SK-N-SH (cell line): ENCODE results near the gene PROSER2. TPM values are rescaled to one million over a fixed set of nuclear protein-coding genes. Genes with fewer than 3 reads are reported as not detected.

ENCODE experiments used
- CTCF ChIA-PET: fragments of 300-600, 350-600 bp; formaldehyde crosslinking; extraction: SDS; loops from one replicate; lab custom pipeline; 2021; lab: Yijun Ruan, JAX
- POLR2A ChIA-PET: fragments of 350-600 bp; sonication (Branson Sonifier 250); formaldehyde crosslinking; extraction: SDS; loops from one replicate; lab custom pipeline; 2020; ENCODE audit warnings: antibody characterized with exemption, inconsistent platforms; lab: Yijun Ruan, JAX
- DNase-seq: peaks from one replicate; pipeline ENCODE4 v3.0.0; 2012
- H2AFZ ChIP-seq: fragments of 200-600 bp; sonication (generic); 2 replicates; pipeline ENCODE4 v1.8.1; 2016; ENCODE audit warnings: antibody characterized with exemption, mild to moderate bottlenecking, low read depth
- H3F3A ChIP-seq: fragments of 200-600 bp; sonication (generic); replicated peaks from 2 replicates; pipeline ENCODE3; 2016; ENCODE audit warnings: antibody characterized with exemption, mild to moderate bottlenecking; ENCODE audit not compliant: insufficient read depth
- H3K27ac ChIP-seq, 2 experiments: fragments of 200-500 bp in 1 of 2; fragments of 200-600 bp in 1 of 2; sonication (Bioruptor generic) in 1 of 2; sonication (generic), shearing (Covaris generic) in 1 of 2; 2 replicates each; pipeline versions ENCODE4 v1.5.1 to v1.6.1; 2014 to 2016; ENCODE audit warnings: low read depth in 2 of 2, inconsistent platforms in 1 of 2, low read length in 1 of 2, mild to moderate bottlenecking in 1 of 2, mixed read lengths in 1 of 2
- H3K27me3 ChIP-seq: fragments of 200-600 bp; sonication (generic), shearing (Covaris generic); 2 replicates; pipeline ENCODE4 v1.6.1; 2016; ENCODE audit warnings: mixed run types; ENCODE audit not compliant: insufficient read depth
- H3K36me3 ChIP-seq, 2 experiments: fragments of 200-500 bp in 1 of 2; fragments of 200-600 bp in 1 of 2; sonication (Bioruptor generic) in 1 of 2; sonication (generic) in 1 of 2; replicated peaks in 1 of 2; 2 replicates each; pipeline versions ENCODE3 to v1.5.1; 2014 to 2016; ENCODE audit warnings: low read length in 1 of 2, mild to moderate bottlenecking in 1 of 2; ENCODE audit not compliant: insufficient read depth in 2 of 2, control insufficient read depth in 1 of 2
- H3K4me1 ChIP-seq, 2 experiments: fragments of 200-500 bp in 1 of 2; fragments of 200-600 bp in 1 of 2; sonication (Bioruptor generic) in 1 of 2; sonication (generic), shearing (Covaris generic) in 1 of 2; 2 replicates each; pipeline versions ENCODE4 v1.5.1 to v1.6.1; 2014 to 2016; ENCODE audit warnings: low read depth in 1 of 2, low read length in 1 of 2, mixed run types in 1 of 2; ENCODE audit not compliant: insufficient read depth in 2 of 2, control insufficient read depth in 1 of 2
- H3K4me2 ChIP-seq: fragments of 200-600 bp; sonication (generic), shearing (Covaris generic); 2 replicates; pipeline ENCODE4 v1.6.1; 2017; ENCODE audit warnings: mixed run types
- H3K4me3 ChIP-seq, 2 experiments: fragments of 200-500 bp in 1 of 2; fragments of 200-600 bp in 1 of 2; sonication (Bioruptor generic) in 1 of 2; sonication (generic), shearing (Covaris generic) in 1 of 2; 2 replicates each; pipeline versions ENCODE4 v1.5.1 to v1.8.1; 2014 to 2016; ENCODE audit warnings: low read depth in 2 of 2, inconsistent platforms in 1 of 2, low read length in 1 of 2, mild to moderate bottlenecking in 1 of 2, mixed read lengths in 1 of 2, moderate library complexity in 1 of 2
- H3K79me2 ChIP-seq: fragments of 200-600 bp; sonication (generic); 2 replicates; pipeline ENCODE4 v1.8.1; 2017; ENCODE audit warnings: mild to moderate bottlenecking; ENCODE audit not compliant: insufficient read depth
- H3K9ac ChIP-seq: fragments of 200-600 bp; sonication (generic); 2 replicates; pipeline ENCODE4 v1.6.1; 2017; ENCODE audit warnings: mixed run types
- H3K9me2 ChIP-seq: fragments of 200-600 bp; sonication (generic); 2 replicates; pipeline ENCODE4 v1.6.1; 2017; ENCODE audit warnings: mixed run types
- H3K9me3 ChIP-seq: fragments of 200-600 bp; sonication (generic); 2 replicates; pipeline ENCODE4 v1.6.1; 2017; ENCODE audit warnings: mixed run types, mild to moderate bottlenecking, moderate library complexity
- H4K20me1 ChIP-seq: fragments of 200-600 bp; sonication (generic); 2 replicates; pipeline ENCODE4 v1.6.1; 2017; ENCODE audit warnings: mild to moderate bottlenecking, mixed run types; ENCODE audit not compliant: insufficient read depth
- CHD2 ChIP-seq: fragments of 150-350 bp; IDR thresholded peaks from 2 replicates; pipeline ENCODE4 v1.6.1; 2018; ENCODE audit warnings: low read length; ENCODE audit not compliant: partially characterized antibody
- CTCF ChIP-seq: fragments of 200-600 bp; sonication (generic); IDR thresholded peaks from 2 replicates; pipeline ENCODE4 v1.6.1; 2017; ENCODE audit warnings: antibody characterized with exemption, mild to moderate bottlenecking, moderate library complexity
- EP300 ChIP-seq, 2 experiments: IDR thresholded peaks; 2 replicates each; pipeline versions ENCODE4 v1.4.0 to v1.6.1; 2012; ENCODE audit warnings: borderline replicate concordance in 1 of 2, low read depth in 1 of 2, low read length in 1 of 2
- EZH2phosphoT487 ChIP-seq: fragments of 200-600 bp; sonication (generic); IDR thresholded peaks from 2 replicates; pipeline ENCODE4 v1.6.1; 2017; ENCODE audit warnings: low read depth, mixed run types, mild to moderate bottlenecking, antibody characterized with exemption, moderate library complexity, borderline replicate concordance
- FOXJ3 ChIP-seq: sonication (generic); formaldehyde crosslinking; IDR thresholded peaks from 2 replicates; pipeline ENCODE4 v1.5.1; 2020; ENCODE audit warnings: mild to moderate bottlenecking, missing genetic modification reagents
- FOXM1 ChIP-seq: IDR thresholded peaks from 2 replicates; pipeline ENCODE4 v1.4.0; 2012; ENCODE audit warnings: low read depth, mild to moderate bottlenecking
- JUND ChIP-seq: IDR thresholded peaks from 2 replicates; pipeline ENCODE4 v1.4.0; 2012
- MEF2A ChIP-seq: IDR thresholded peaks from 2 replicates; pipeline ENCODE4 v1.4.0; 2012; ENCODE audit warnings: low read depth, borderline replicate concordance
- NFIC ChIP-seq: IDR thresholded peaks from 2 replicates; pipeline ENCODE4 v1.4.0; 2012; ENCODE audit warnings: borderline replicate concordance
- NRF1 ChIP-seq: IDR thresholded peaks from 2 replicates; pipeline ENCODE4 v1.6.1; 2012; ENCODE audit warnings: low read depth, mild to moderate bottlenecking, low read length
- PBX3 ChIP-seq: IDR thresholded peaks from 2 replicates; pipeline ENCODE4; 2012
- REST ChIP-seq: IDR thresholded peaks from 2 replicates; pipeline ENCODE4 v1.6.1; 2012; ENCODE audit warnings: mild to moderate bottlenecking, low read depth, low read length, moderate library complexity
- RXRA ChIP-seq: IDR thresholded peaks from 2 replicates; pipeline ENCODE4 v1.4.0; 2012; ENCODE audit warnings: low read depth, mild to moderate bottlenecking, borderline replicate concordance
- SMC3 ChIP-seq: IDR thresholded peaks from 2 replicates; pipeline ENCODE4 v1.6.1; 2012; ENCODE audit warnings: low read depth, low read length, improper control_type of control experiment
- TAF1 ChIP-seq: IDR thresholded peaks from 2 replicates; pipeline ENCODE4 v1.6.1; 2012; ENCODE audit warnings: low read depth, mild to moderate bottlenecking, low read length, moderate library complexity, borderline replicate concordance
- YY1 ChIP-seq: IDR thresholded peaks from 2 replicates; pipeline ENCODE4 v1.4.0; 2012; ENCODE audit warnings: low read depth, mild to moderate bottlenecking
- WGBS: methylation state at CpG from one replicate; pipeline ENCODE4 v1.1.6; 2017; ENCODE audit warnings: low lambda C conversion rate; 5-methylcytosine and 5-hydroxymethylcytosine counted together
- polyA plus RNA-seq, 3 experiments: library from polyadenylated mRNA; depleted of rRNA; stranded (reverse); fragments of >200 nt; gene quantifications; 2 replicates each; pipeline ENCODE4 v1.2.3, GENCODE V29; 2012
- TF ChIP-seq, protein P1 (sequence below): IDR thresholded peaks from 2 replicates; pipeline ENCODE4 v1.4.0; 2012; ENCODE audit warnings: low read depth
- TF ChIP-seq, protein P2 (sequence below): fragments of 150-350 bp; IDR thresholded peaks from 2 replicates; pipeline ENCODE4 v1.6.1; 2016; ENCODE audit warnings: mild to moderate bottlenecking, low read depth, low read length

PROSER2 gene
- polyA plus RNA-seq, 1 of the 3 experiments (the other 2 are of a cell fraction) = 0.95 TPM

- TF ChIP-seq RXRA (no peak), NRF1 (no peak), EZH2phosphoT487 (no peak), FOXJ3 (CRISPR knock-in tag) (no peak), CHD2 (no peak), EP300 (IDR thresholded peaks at IDR 0.05; ENCODE audit: borderline replicate concordance in 1 of 2, low read depth in 1 of 2, low read length in 1 of 2) (no peak), YY1 (no peak), MEF2A (no peak), JUND (no peak)
- TF ChIP-seq, protein P1, sequence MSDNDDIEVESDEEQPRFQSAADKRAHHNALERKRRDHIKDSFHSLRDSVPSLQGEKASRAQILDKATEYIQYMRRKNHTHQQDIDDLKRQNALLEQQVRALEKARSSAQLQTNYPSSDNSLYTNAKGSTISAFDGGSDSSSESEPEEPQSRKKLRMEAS = no peak
- TF ChIP-seq, protein P2, sequence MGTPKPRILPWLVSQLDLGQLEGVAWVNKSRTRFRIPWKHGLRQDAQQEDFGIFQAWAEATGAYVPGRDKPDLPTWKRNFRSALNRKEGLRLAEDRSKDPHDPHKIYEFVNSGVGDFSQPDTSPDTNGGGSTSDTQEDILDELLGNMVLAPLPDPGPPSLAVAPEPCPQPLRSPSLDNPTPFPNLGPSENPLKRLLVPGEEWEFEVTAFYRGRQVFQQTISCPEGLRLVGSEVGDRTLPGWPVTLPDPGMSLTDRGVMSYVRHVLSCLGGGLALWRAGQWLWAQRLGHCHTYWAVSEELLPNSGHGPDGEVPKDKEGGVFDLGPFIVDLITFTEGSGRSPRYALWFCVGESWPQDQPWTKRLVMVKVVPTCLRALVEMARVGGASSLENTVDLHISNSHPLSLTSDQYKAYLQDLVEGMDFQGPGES = no peak
- TF ChIP-seq, all 33 proteins: peak for 0
- no peaks in the 10 kb centered on the region for H4K20me1 ChIP-seq
- no peak overlapping the region for H3K9ac ChIP-seq
- H3K4me2 ChIP-seq = no peak overlapping the region
- no peaks in the 10 kb centered on the region for H3K36me3 ChIP-seq
- no peaks in the 10 kb centered on the region for H3F3A ChIP-seq
- H2AFZ ChIP-seq = no peak overlapping the region
- DNase-seq = no peak
- no peaks in the 10 kb centered on the region for H3K9me3 ChIP-seq
- H3K79me2 ChIP-seq = no peaks in the 10 kb centered on the region
- ChIA-PET CTCF (interaction anchor here (1.3 to 2.0 kb wide), 2 partner anchors 19 to 58 kb away, joined by 5 to 6 read pairs; no protein-coding TSS in a partner anchor), POLR2A (no interaction called here)
- no peaks in the 10 kb centered on the region for H3K27me3 ChIP-seq
- H3K27ac ChIP-seq = no peak overlapping the region
- no peaks in the 10 kb centered on the region for H3K9me2 ChIP-seq
- H3K4me1 ChIP-seq = peaks cover 0 to 5% of the 10 kb centered on the region in 2 experiments; a peak in 2 of 4 replicates
- 82% methylated on average over 18 of the region's 19 CpGs for WGBS
- no peak overlapping the region for H3K4me3 ChIP-seq
These were observed 53.8 kb downstream of the PROSER2 start for GRCh38 chr10:11876805-11877590.

GRCh38 chr10:11877591-11877905, 54.4 kb downstream of the PROSER2 start:
- POLR2A ChIA-PET = no interaction called here
- Histone ChIP-seq H3K4me2 (no peak overlapping the region), H3K9me2 (no peaks in the 10 kb centered on the region), H3K27me3 (no peaks in the 10 kb centered on the region), H2AFZ (no peak overlapping the region), H3K36me3 (no peaks in the 10 kb centered on the region), H3K9ac (no peak overlapping the region), H4K20me1 (no peaks in the 10 kb centered on the region), H3F3A (no peaks in the 10 kb centered on the region), H3K79me2 (no peaks in the 10 kb centered on the region), H3K4me1 (peaks cover 0 to 5% of the 10 kb centered on the region in 2 experiments; a peak in 2 of 4 replicates), H3K9me3 (no peaks in the 10 kb centered on the region), H3K4me3 (no peak overlapping the region), H3K27ac (no peak overlapping the region)
- no peak for DNase-seq
- 85% methylated on average over 10 of the region's 13 CpGs for WGBS
- CTCF ChIA-PET = interaction anchor here (1.3 to 2.0 kb wide), 2 partner anchors 20 to 58 kb away, joined by 5 to 6 read pairs; no protein-coding TSS in a partner anchor
- no peak for TF ChIP-seq CTCF
- TF ChIP-seq FOXM1 = no peak
- no peak for TF ChIP-seq PBX3
- no peak for TF ChIP-seq FOXJ3 (CRISPR knock-in tag)
- no peak for TF ChIP-seq CHD2
- no peak for TF ChIP-seq YY1
- TF ChIP-seq, protein P1 = no peak
- no peak for TF ChIP-seq NFIC
- TF ChIP-seq TAF1 = no peak
- no peak for TF ChIP-seq NRF1
- no peak for TF ChIP-seq SMC3
- no peak for TF ChIP-seq REST
